HG03045 (cell line): ENCODE measurements around the gene ZNF121.
"Not testable (repeated sequence)": the region's sequence is repeated elsewhere in the genome, so short reads cannot be mapped to it uniquely, and the experiment has no call there.

Source experiments
- ATAC-seq: cut with Tn5 transposase; IDR thresholded peaks from one replicate; pipeline ENCODE4 v1.9.1; 2021; ENCODE audit warnings: mild to moderate bottlenecking, moderate library complexity; ENCODE audit not compliant: unreplicated experiment

ZNF121 gene

DNA sequence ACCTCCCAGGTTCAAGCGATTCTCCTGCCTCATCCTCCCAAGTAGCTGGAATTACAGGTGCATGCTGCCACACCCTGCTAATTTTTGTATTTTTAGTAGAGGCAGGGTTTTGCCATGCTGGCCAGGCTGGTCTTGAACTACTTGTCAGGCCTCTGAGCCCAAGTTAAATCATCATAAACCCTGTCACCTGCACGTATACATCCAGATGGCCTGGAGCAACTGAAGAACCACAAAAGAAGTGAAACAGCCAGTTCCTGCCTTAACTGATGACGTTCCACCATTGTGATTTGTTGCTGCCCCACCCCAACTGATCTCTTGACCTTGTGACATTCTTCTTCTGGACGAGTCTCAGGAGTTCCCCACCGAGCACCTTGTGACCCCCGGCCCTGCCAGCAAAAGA, 45.1 kb downstream of the ZNF121 start:
- ATAC-seq, result not testable (repeated sequence)

DNA sequence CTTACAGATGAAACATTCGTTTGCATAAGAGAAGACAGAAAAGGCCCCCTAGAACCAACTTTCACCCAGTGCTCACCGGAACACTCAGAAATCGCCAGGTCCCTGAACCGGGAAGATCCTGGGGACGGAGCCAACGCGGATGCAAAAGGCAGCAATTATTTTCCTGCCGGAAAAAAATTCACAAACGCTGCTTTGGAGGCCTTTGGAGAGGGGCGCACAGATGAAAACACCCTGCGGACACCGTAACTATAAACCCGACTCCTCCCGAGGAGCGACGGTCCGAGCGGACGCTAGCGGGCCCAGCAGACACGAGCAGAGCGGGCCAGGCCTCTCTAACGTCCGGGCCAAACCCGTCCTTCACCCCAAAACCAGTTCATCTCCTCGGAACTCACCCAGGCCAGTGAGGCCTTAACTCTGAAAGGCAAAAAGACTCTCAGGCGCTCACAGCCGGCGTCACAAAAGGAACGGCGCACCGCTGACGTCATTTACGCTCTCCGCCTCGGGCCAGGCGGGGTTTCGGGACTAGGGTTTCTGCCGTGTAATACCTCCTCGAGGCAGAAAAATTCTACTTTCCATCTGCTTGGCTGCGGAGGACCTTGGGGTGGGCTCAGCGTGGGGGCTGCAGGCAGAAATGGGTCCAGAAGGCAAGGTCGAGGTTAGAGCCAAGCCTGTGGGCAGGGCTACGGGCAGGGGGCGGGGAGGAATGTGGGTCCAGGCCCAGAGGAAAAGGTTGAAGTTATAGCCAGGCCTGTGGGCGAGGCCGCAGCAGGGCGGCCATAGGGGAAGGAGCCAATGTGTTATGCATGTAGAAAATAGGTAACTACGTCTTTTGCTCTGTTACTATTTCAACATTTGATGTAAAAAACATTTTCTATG, 45.9 kb downstream of the ZNF121 start, which contains the start of gene ZNF426:
ZNF426 (minus strand) TSS at position 463 of the 876 bp plus-strand sequence. CDS start 2,413 bp downstream, outside the sequence.
- ATAC-seq, result no peak

DNA sequence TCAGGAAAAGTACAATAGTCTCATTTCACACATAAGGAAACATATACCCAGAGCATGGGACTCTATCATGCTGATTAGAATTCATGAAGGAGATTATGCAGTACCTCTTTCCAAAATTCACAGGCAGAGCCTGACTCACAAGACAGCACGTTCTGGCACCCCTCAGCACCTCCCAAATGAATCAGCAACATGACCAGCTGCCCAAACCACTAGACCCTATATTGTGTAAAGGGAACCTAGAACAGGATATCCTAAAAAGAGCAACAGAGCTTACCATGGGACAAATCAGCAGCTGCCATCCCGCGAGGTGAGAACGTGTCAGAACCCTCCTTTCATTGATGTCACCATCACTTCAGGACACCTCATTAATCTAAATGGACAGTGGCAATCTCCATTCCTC, 48.4 kb downstream of the ZNF121 start:
- no peak for ATAC-seq

DNA sequence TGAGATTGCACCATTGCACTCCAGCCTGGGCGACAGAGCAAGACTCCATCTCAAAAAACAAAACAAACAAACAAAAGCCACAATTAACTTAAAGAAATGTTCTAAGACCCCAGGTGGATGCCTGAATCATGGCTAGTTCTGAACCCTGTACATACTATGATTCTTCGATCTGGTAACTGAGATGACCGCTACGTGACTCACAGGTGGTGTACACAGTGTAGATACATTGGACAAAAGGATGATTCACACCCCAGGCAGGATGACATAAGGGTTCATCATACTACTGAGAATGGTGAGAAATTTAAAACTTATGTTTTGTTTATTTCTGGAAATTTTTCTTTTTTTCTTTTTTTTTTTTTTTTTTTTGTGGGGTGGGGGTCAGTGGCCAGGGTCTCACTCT, 52.4 kb downstream of the ZNF121 start:
- ATAC-seq, result no peak

DNA sequence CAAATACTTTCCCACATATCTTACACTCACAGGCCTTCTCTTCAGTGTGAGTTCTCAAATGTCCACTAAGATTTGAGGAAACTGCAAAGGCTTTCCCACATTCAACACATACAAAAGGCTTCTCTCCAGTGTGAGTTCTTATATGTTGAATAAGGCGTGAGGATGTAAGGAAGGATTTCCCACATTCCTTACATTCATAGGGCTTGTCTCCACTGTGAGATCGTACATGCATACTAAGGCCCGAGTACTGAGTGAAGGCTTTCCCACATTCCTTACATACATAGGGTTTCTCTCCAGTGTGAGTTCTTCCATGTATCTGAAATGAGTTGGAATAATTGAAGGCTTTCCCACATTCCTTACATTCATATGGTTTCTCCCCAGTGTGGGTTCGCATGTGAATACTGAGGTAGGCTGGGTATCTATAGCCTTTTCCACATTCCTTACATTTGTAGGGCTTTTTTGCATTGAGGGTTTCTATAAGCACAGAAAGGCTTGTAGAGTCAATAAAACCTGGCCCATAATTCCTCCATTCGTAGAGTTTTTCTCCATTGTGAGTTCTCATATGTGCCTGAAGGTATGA, 55.5 kb downstream of the ZNF121 start:
- ATAC-seq, result no peak

DNA sequence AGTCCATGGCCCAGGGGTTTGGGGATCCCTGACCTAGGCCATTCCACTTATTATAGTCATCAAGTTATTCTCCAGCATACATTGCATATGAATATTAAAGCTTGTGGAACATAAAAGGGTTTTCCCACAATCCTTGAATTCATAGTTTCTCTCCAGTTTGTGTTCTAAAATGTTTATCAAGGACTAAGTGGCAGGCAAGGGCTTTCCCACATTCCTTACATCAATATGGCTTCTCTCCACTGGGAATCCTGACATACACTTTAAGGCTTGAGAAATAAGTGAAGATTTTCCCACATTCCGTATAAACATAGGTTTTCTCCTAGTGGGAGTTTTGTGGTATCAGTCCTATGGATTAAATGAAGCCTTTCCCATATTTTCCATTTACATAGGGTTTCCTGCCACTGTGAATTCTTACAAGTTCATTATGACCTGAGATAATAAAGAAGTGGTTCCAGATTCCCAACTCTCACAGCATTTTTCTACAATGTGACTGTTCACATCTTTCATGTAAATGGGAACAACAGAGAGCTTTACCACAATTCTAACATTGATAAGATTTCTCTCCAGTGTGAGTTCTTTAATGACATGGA, 60.3 kb downstream of the ZNF121 start:
- no peak for ATAC-seq
